GM18909 (cell line): Measurements from ENCODE around the gene PCDHB11.
"Not testable (repeated sequence)": the region's sequence is repeated elsewhere in the genome, so short reads cannot be mapped to it uniquely, and the experiment has no call there.

Experiments
- ATAC-seq: cut with Tn5 transposase; IDR thresholded peaks from one replicate; pipeline ENCODE4 v1.9.1; 2021; ENCODE audit warnings: mild to moderate bottlenecking; ENCODE audit not compliant: unreplicated experiment, poor library complexity

PCDHB11 gene

GRCh38 chr5:141199359-141200235, at the start of gene PCDHB11:
PCDHB11 (plus strand) TSS chr5:141199627; CDS start chr5:141199775, 148 bp downstream.
- ATAC-seq = no peak

DNA sequence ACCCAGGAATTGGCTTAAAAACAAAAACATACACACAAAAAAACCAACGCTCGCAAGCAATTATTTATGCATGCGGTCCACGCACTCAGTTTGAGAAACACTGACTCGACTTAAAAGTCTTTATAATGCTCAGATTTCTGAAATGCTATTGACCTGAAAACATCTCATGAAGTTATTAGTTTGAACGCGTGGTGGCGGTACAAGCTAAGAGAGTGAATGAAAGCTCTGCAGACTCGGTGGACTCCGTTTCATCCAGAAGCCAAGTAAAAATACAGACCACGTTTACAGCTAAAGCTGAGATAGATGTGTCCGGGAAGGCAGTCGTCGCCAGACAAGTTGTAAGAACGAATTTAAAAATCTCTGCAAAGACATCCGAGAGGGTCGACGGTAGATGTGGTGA, 49.6 kb upstream of the PCDHB11 start, which contains the start of gene PCDHB6:
TSS of gene PCDHB6 (plus strand) at position 246 of the 400 bp plus-strand sequence. CDS start 201 bp downstream, outside the sequence.
- ATAC-seq = no peak

DNA sequence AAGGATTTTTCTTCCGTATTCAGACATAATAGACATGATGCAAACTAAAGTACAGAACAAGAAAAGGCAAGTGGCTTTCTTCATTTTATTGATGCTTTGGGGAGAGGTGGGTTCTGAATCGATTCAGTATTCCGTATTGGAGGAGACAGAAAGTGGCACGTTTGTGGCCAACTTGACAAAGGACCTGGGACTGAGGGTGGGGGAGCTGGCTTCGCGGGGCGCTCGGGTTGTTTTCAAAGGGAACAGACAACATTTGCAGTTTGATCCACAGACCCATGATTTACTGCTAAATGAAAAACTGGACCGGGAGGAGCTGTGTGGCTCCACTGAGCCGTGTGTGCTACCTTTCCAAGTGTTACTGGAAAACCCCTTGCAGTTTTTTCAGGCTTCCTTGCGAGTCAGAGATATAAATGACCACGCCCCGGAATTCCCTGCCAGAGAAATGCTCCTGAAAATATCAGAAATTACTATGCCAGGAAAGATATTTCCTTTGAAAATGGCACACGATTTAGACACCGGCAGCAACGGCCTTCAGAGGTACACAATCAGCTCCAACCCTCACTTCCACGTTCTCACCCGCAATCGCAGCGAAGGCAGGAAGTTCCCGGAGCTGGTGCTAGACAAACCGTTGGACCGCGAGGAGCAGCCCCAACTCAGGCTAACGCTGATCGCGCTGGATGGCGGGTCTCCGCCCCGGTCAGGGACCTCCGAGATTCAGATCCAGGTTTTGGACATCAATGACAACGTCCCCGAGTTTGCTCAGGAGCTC, 49.0 kb upstream of the PCDHB11 start:
- ATAC-seq = no peak

GRCh38 chr5:141150993-141151325, 48.5 kb upstream of the PCDHB11 start:
- no peak for ATAC-seq

GRCh38 chr5:141151632-141152031, 47.8 kb upstream of the PCDHB11 start:
- not testable (repeated sequence) for ATAC-seq

DNA sequence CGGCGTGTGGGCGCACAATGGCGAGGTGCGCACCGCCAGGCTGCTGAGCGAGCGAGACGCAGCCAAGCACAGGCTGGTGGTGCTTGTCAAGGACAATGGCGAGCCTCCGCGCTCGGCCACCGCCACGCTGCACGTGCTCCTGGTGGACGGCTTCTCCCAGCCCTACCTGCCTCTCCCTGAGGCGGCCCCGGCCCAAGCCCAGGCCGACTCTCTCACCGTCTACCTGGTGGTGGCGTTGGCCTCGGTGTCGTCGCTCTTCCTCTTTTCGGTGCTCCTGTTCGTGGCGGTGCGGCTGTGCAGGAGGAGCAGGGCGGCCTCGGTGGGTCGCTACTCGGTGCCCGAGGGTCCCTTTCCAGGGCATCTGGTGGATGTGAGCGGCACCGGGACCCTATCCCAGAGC, 47.3 kb upstream of the PCDHB11 start:
- not testable (repeated sequence) for ATAC-seq

- ATAC-seq = no peak
Observed at GRCh38 chr5:141155540-141156374, 43.7 kb upstream of the PCDHB11 start.

- ATAC-seq = not testable (repeated sequence)
Observed at GRCh38 chr5:141157356-141157755, 42.1 kb upstream of the PCDHB11 start.

- ATAC-seq = not testable (repeated sequence)
Observed at GRCh38 chr5:141157901-141158300, 41.5 kb upstream of the PCDHB11 start.

DNA sequence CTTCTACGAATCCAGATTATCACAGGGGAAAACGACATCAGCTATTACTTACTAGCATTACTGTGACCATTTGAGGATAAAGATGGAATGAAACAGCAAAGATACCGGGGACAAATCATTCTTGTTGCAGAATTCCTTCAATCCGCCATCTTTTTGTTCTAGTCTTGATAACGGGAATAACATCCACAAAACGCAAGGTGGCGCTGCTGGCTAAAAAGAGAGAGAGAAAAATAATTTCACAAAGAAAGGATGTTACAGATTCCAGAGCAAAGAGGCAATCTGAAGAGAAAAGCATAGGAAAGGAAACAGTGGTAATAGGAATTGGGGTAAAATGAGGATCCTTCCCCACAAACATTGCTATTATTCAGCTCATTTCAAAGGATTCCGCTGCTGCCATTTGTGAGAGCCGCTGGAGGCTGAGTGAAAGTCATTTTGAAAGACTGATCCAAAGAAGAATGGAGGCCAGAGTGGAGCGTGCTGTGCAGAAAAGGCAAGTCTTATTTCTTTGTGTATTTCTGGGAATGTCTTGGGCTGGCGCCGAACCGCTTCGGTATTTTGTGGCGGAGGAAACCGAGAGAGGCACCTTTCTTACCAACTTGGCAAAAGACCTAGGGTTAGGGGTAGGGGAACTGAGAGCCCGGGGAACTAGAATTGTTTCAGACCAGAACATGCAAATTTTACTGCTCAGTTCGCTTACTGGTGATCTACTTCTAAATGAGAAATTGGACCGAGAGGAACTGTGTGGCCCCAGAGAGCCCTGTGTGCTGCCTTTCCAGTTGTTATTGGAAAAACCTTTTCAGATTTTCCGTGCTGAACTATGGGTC, 26.8 kb upstream of the PCDHB11 start, which contains the start of gene PCDHB7:
TSS of gene PCDHB7 (plus strand) at position 264 of the 824 bp plus-strand sequence. CDS start at position 456, 192 bp downstream.
- no peak for ATAC-seq

GRCh38 chr5:141174291-141175104, 24.9 kb upstream of the PCDHB11 start:
- ATAC-seq = not testable (repeated sequence)

DNA sequence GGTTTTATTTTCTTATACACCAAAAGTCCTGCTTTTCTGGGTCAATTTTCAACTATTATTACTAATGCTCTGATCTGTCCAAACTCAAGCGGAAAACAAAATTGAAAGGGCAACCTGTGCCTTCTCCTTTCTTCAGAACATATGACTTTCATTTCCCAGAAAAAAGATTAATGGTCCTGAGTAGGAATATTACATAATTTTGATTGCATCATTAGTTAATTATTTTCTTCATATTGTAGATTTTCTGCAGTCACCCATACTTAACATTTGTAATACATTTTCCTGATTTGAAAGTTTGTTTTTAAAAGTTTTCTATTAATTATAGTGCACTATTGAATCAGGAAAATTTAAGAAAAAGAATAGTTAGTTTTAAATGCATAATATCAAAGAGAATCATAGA, 23.5 kb upstream of the PCDHB11 start:
- ATAC-seq = no peak

GRCh38 chr5:141177577-141178191, 21.7 kb upstream of the PCDHB11 start, which contains the start of gene PCDHB8:
PCDHB8 (plus strand) TSS chr5:141177790; CDS start chr5:141178035, 245 bp downstream.
- not testable (repeated sequence) for ATAC-seq

DNA sequence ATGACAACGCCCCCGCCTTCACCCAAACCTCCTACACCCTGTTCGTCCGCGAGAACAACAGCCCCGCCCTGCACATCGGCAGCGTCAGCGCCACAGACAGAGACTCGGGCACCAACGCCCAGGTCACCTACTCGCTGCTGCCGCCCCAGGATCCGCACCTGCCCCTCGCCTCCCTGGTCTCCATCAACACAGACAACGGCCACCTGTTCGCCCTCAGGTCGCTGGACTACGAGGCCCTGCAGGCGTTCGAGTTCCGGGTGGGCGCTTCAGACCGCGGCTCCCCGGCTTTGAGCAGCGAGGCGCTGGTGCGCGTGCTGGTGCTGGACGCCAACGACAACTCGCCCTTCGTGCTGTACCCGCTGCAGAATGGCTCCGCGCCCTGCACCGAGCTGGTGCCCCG, 20.1 kb upstream of the PCDHB11 start:
- ATAC-seq = not testable (repeated sequence)

DNA sequence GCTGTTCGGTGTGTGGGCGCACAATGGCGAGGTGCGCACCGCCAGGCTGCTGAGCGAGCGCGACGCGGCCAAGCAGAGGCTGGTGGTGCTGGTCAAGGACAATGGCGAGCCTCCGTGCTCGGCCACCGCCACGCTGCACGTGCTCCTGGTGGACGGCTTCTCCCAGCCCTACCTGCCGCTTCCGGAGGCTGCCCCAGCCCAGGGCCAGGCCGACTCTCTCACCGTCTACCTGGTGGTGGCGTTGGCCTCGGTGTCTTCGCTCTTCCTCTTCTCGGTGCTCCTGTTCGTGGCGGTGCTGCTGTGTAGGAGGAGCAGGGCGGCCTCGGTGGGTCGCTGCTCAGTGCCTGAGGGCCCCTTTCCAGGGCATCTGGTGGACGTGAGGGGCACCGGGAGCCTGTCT, 19.6 kb upstream of the PCDHB11 start:
- not testable (repeated sequence) for ATAC-seq

DNA sequence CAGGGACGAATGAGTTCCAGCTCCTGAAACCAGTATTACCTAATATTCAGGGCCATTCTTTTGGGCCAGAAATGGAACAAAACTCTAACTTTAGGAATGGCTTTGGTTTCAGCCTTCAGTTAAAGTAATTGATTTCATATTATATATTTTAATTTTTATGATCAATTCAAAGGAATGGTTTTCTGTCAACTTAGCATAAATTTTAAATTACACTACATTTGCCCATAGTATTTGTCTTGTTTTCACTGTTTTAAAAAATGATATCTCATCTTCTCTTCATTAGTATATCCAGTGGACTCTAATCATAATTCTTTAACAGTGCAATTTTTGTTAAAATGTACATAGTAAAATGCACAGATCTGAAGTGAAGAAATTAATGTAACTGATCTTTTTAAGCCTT, 19.1 kb upstream of the PCDHB11 start:
- ATAC-seq = no peak

GRCh38 chr5:141182248-141182647, 17.2 kb upstream of the PCDHB11 start, which contains the start of gene PCDHB16:
PCDHB16 (plus strand) TSS chr5:141182387; CDS start chr5:141182560, 173 bp downstream.
- ATAC-seq = no peak
